Mesodermal cell (in vitro differentiated cells): ENCODE data around the gene ATG9A.
"Not testable (repeated sequence)": the region's sequence is repeated elsewhere in the genome, so short reads cannot be mapped to it uniquely, and the experiment has no call there.

Experiments
- H3K27ac ChIP-seq: 2 replicates; pipeline ENCODE4 v1.7.0; 2013; ENCODE audit warnings: mild to moderate bottlenecking, low read depth, low read length, moderate library complexity; ENCODE audit not compliant: severe bottlenecking
- H3K36me3 ChIP-seq: 2 replicates; pipeline ENCODE4 v1.7.1; 2013; ENCODE audit warnings: mild to moderate bottlenecking, low read length, moderate library complexity; ENCODE audit not compliant: control insufficient read depth, insufficient read depth
- H3K4me1 ChIP-seq: one replicate; pipeline ENCODE4 v1.7.1; 2013; ENCODE audit warnings: mild to moderate bottlenecking, low read length; ENCODE audit not compliant: insufficient read depth, control insufficient read depth, poor library complexity, severe bottlenecking
- H3K4me3 ChIP-seq: 2 replicates; pipeline ENCODE4 v1.7.0; 2013; ENCODE audit warnings: low read length, control low read depth, mild to moderate bottlenecking; ENCODE audit not compliant: insufficient read depth, poor library complexity, severe bottlenecking; ENCODE audit errors: extremely low read depth
- H3K9me3 ChIP-seq: 2 replicates; pipeline ENCODE4 v1.7.1; 2013; ENCODE audit warnings: mild to moderate bottlenecking, low read length, moderate library complexity; ENCODE audit not compliant: control insufficient read depth
- WGBS, 2 experiments: methylation state at CpG; one replicate each; pipeline ENCODE4 v1.1.5; 2013; ENCODE audit warnings: missing lambda C conversion rate in 2 of 2; ENCODE audit not compliant: insufficient coverage in 2 of 2; 5-methylcytosine and 5-hydroxymethylcytosine counted together

Gene ATG9A

DNA sequence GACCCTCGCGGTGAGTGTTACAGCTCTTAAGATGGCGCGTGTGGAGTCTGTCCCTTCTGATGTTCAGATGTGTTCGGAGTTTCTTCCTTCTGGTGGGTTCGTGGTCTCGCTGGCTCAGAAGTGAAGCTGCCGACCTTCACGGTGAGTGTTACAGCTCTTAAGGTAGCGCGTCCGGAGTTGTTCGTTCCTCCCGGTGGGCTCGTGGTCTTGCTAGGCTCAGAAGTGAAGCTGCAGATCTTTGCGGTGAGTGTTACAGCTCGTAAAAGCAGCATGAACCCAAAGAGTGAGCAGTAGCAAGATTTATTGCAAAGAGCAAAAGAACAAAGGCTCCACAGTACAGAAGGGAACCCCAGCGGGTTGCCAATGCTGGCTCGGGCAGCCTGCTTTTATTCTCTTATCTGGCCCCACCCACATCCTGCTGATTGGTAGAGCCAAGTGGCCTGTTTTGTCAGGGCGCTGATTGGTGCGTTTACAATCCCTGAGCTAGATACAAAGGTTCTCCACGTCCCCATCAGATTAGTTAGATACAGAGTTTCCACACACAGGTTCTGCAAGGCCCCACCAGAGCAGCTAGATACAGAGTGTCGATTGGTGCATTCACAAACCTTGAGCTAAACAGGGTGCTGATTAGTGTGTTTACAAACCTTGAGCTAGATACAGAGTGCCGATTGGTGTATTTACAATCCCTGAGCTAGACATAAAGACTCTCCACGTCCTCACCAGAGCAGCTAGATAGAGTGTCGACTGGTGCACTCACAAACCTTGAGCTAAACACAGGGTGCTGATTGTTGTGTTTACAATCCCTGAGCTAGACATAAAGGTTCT, 28.7 kb downstream of the ATG9A start:
- not testable (repeated sequence) for H3K27ac ChIP-seq, H3K4me3 ChIP-seq, H3K9me3 ChIP-seq, H3K36me3 ChIP-seq, H3K4me1 ChIP-seq
- 93 to 96% methylated on average over 18 to 19 of the region's 26 CpGs for WGBS, 2 experiments

DNA sequence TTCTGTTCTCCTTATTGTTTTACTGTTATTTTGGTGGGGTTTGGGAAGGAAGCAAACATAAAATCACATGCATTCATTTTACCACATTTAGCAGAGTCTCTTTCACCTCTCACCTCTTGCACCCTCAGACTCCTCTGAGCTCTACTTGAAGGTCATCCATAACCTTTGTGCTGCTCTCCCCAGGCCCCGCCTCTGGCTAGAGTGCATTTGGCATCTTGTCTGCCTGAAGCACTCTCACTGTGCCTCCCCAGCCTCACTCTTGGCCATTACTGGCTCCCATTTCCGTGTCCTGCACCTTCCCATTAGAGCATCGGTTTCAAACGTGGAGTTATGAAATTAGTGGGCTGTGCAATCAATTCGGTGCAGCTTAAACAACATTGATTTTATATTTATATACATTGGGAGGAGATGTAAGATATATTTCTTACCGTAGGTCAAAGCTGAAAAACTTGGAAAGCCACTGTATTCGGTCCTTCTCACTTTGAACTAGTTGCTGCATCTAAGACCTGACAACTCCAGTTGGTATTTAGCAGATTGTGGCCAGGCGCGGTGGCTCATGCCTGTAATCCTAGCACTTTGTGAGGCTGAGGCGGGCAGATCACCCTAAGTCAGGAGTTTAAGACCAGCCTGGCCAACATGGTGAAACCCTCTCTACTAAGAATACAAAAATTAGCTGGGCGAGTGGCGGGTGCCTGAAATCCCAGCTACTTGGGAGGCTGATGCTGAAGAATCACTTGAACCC, 29.8 kb downstream of the ATG9A start:
- H3K36me3 ChIP-seq: no peaks in the 10 kb centered on the region
- no peak overlapping the region for H3K27ac ChIP-seq
- WGBS, 2 experiments: 88 to 94% methylated on average over 6 to 10 of the region's 12 CpGs
- no peak overlapping the region for H3K4me3 ChIP-seq
- H3K4me1 ChIP-seq: no peaks in the 10 kb centered on the region
- no peaks in the 10 kb centered on the region for H3K9me3 ChIP-seq

GRCh38 chr2:219198974-219199373, 30.5 kb downstream of the ATG9A start:
- WGBS, 2 experiments: 80 to 88% methylated on average over 5 of the region's 5 CpGs
- no peak overlapping the region for H3K4me3 ChIP-seq
- H3K27ac ChIP-seq: no peak overlapping the region

DNA sequence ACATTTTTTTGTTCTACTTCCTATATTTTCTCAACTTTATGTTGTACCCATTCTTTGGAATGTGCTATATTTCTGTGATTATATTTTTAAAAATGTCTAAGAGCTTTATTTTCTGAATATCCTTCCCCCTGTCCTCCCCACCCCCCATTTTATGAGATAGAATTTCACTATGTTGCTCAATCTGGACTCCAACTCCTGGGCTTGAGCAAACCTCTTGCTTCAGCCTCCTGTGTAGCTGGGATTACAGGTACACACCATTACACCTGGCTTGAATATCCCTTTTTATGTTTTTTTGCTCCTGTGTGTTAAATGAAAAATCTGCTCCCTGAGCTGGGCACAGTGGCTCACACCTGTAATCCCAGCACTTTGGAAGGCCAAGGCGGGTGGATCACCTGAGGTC, 32.0 kb downstream of the ATG9A start:
- H3K4me3 ChIP-seq: no peak overlapping the region
- H3K36me3 ChIP-seq: no peaks in the 10 kb centered on the region
- WGBS, 2 experiments: 100% methylated on average over 1 of the region's 1 CpG
- H3K9me3 ChIP-seq: no peaks in the 10 kb centered on the region
- H3K4me1 ChIP-seq: no peaks in the 10 kb centered on the region
- H3K27ac ChIP-seq: no peak overlapping the region

More at GRCh38 chr2:219198974-219199373, 30.5 kb downstream of the ATG9A start:
- Histone ChIP-seq H3K36me3 (no peaks in the 10 kb centered on the region), H3K9me3 (no peaks in the 10 kb centered on the region), H3K4me1 (no peaks in the 10 kb centered on the region)

DNA sequence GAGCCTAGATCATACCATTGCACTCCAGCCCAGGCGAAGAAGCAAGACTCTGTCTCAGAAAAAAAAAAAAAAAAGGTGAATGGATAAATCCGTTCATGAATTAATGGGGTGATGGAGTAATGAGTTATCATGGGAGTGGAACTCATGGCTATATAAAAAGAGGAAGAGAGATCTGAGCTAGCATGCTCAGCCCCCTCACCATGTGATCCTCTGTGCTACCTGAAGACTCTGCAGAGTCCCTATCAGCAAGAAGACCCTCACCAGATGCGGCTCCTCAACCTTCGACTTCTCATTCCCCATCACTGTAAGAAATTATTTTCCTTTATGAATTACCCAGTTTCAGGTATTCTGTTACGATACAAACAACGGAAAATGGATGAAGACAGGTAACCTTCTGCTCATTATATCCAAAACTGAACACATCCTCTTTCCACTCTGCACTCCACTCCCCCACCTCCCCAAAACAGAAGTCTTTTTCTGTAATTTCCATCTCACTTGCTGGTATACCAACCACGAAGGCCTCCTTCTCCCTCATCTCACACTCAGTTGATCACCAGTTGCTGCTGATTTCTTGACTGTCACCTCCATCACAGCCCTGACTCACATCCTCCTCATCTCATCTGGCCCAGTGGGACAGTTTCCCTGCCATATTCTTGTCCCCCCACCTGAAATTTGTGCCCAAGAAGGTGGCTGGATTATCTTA, 42.5 kb downstream of the ATG9A start:
- H3K27ac ChIP-seq: no peak overlapping the region
- H3K4me1 ChIP-seq: no peaks in the 10 kb centered on the region
- H3K4me3 ChIP-seq: no peak overlapping the region
- 83 to 93% methylated on average over 3 to 5 of the region's 7 CpGs for WGBS, 2 experiments
- peaks cover 24% of the 10 kb centered on the region for H3K36me3 ChIP-seq
- H3K9me3 ChIP-seq: no peaks in the 10 kb centered on the region

GRCh38 chr2:219184121-219184520, 45.3 kb downstream of the ATG9A start:
- H3K36me3 ChIP-seq: peaks cover 50% of the 10 kb centered on the region
- WGBS, 2 experiments: 85 to 100% methylated on average over 2 of the region's 2 CpGs
- no peaks in the 10 kb centered on the region for H3K9me3 ChIP-seq
- H3K27ac ChIP-seq: no peak overlapping the region
- H3K4me1 ChIP-seq: peaks cover 2% of the 10 kb centered on the region
- no peak overlapping the region for H3K4me3 ChIP-seq

- Histone ChIP-seq H3K4me3 (no peak overlapping the region), H3K36me3 (peaks cover 50% of the 10 kb centered on the region)
- WGBS, 2 experiments: 92 to 96% methylated on average over 2 to 3 of the region's 6 CpGs
These were observed 46.2 kb downstream of the ATG9A start for GRCh38 chr2:219183151-219183772.

GRCh38 chr2:219182331-219183150, 46.9 kb downstream of the ATG9A start:
- H3K9me3 ChIP-seq: no peaks in the 10 kb centered on the region
- no peak overlapping the region for H3K27ac ChIP-seq
- H3K4me3 ChIP-seq: no peak overlapping the region
- 92 to 96% methylated on average over 4 to 5 of the region's 8 CpGs for WGBS, 2 experiments
- H3K4me1 ChIP-seq: peaks cover 6% of the 10 kb centered on the region
- H3K36me3 ChIP-seq: peaks cover 50% of the 10 kb centered on the region

More at GRCh38 chr2:219183151-219183772, 46.2 kb downstream of the ATG9A start:
- H3K9me3 ChIP-seq: no peaks in the 10 kb centered on the region
- peaks cover 6% of the 10 kb centered on the region for H3K4me1 ChIP-seq
- no peak overlapping the region for H3K27ac ChIP-seq

- peaks cover 50% of the 10 kb centered on the region for H3K36me3 ChIP-seq
- H3K4me3 ChIP-seq: no peak overlapping the region
- no peaks in the 10 kb centered on the region for H3K9me3 ChIP-seq
- H3K27ac ChIP-seq: no peak overlapping the region
- H3K4me1 ChIP-seq: peaks cover 6% of the 10 kb centered on the region
- 90 to 100% methylated on average over 2 to 5 of the region's 6 CpGs for WGBS, 2 experiments
These were observed 47.9 kb downstream of the ATG9A start for GRCh38 chr2:219181531-219181930.

GRCh38 chr2:219180961-219181360, 48.5 kb downstream of the ATG9A start:
- Histone ChIP-seq H3K4me1 (peaks cover 6% of the 10 kb centered on the region), H3K4me3 (no peak overlapping the region), H3K27ac (no peak overlapping the region), H3K9me3 (no peaks in the 10 kb centered on the region), H3K36me3 (peaks cover 50% of the 10 kb centered on the region)
- 80 to 100% methylated on average over 3 to 4 of the region's 5 CpGs for WGBS, 2 experiments
